Measurements from ENCODE around the gene NCK2. TPM values are rescaled to one million over a fixed set of nuclear protein-coding genes. Genes with fewer than 3 reads are reported as not detected.

The NCK2 gene
- total RNA-seq, 1 experiment from 2014 or later = 49.2 TPM

DNA sequence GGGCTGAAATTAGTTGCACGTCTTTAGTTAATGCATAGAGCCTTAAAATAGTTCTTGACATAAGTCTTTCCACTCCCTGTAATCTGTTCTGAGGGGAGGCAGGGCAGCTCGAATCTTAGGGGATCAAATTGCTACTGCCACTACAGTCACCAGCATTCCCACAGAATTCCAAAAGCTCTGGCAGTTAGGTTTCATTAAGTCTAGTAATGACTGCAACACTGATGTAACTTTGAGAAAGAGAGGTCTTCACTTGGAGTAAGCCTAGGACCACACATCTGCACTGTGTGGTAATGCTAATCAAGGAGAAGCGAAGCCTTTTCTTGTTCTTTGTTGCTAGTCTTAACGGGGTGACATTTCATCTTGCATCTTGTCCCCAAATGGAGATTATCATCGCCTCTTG, 19.3 kb upstream of the NCK2 start:
- no peak overlapping the region for H3K56ac ChIP-seq (ENCODE audit: insufficient read length, low read depth, low read length)
- no CpG with 5 or more reads among the region's 5 CpGs for WGBS (ENCODE audit: extremely low coverage, insufficient read length, low lambda C conversion rate)
- H3K9ac ChIP-seq (ENCODE audit: extremely low read depth, insufficient read length, low read length) = no peak overlapping the region
- H2AK5ac ChIP-seq (ENCODE audit: insufficient read length, low read length) = no peak overlapping the region
- Mint-ChIP-seq H3K4me3 (no peak overlapping the region), H3K36me3 (ENCODE audit: insufficient read depth in 1 of 3, low read depth in 3 of 3) (peaks cover 0 to 10% (median 4%) of the 10 kb centered on the region in 3 experiments; a peak in 3 of 7 replicates), H3K9me3 (peaks cover 11 to 13% of the 10 kb centered on the region in 2 experiments), H3K27me3 (ENCODE audit: low read depth) (peaks cover 2% of the 10 kb centered on the region; the same call in 1 of the 2 replicates), H3K4me1 (peaks cover 3 to 8% of the 10 kb centered on the region in 2 experiments), H3K27ac (no peak overlapping the region)
- no peak overlapping the region for H3K14ac ChIP-seq (ENCODE audit: insufficient read depth, low read length)
- no peak overlapping the region for H4K8ac ChIP-seq (replicated peaks; ENCODE audit: insufficient read length, low read depth, low read length)
- H3K27ac ChIP-seq (ENCODE audit: insufficient read length, low read depth, low read length) = no peak overlapping the region
- H3K27me3 ChIP-seq (ENCODE audit: insufficient read depth, low read length) = no peaks in the 10 kb centered on the region
- H2BK120ac ChIP-seq (ENCODE audit: low read depth, low read length, poor library complexity, severe bottlenecking) = no peak overlapping the region
- no peaks in the 10 kb centered on the region for H3K4me1 ChIP-seq (ENCODE audit: insufficient read depth, low read length)
- no peak overlapping the region for H3K4me2 ChIP-seq (ENCODE audit: insufficient read depth, insufficient read length, low read length)
- H3K79me1 ChIP-seq (ENCODE audit: insufficient read depth, low read depth, low read length, poor library complexity, severe bottlenecking) = no peaks in the 10 kb centered on the region
- no peak overlapping the region for H3K4ac ChIP-seq (ENCODE audit: low read depth, low read length)
- H2BK12ac ChIP-seq (ENCODE audit: insufficient read length, low read depth, low read length) = no peak overlapping the region
- no peaks in the 10 kb centered on the region for H3K79me2 ChIP-seq (ENCODE audit: insufficient read depth, low read length)
- H3K9me3 ChIP-seq (ENCODE audit: control insufficient read depth, low read depth, low read length) = no peaks in the 10 kb centered on the region
- no peak for DNase-seq
- no peak overlapping the region for H2BK20ac ChIP-seq (ENCODE audit: low read depth, low read length, poor library complexity, severe bottlenecking)
- no peak overlapping the region for H4K91ac ChIP-seq (ENCODE audit: insufficient read length, low read depth, low read length)
- H2BK15ac ChIP-seq (ENCODE audit: low read depth, low read length) = no peak overlapping the region
- no peak overlapping the region for H2BK5ac ChIP-seq (ENCODE audit: insufficient read length, low read length)
- H4K5ac ChIP-seq (ENCODE audit: insufficient read length, low read depth, low read length) = no peak overlapping the region
- H4K20me1 ChIP-seq (ENCODE audit: control insufficient read depth, insufficient read depth, insufficient read length) = no peaks in the 10 kb centered on the region
- H3T11ph ChIP-seq (ENCODE audit: low read length) = no peak overlapping the region
- H2AFZ ChIP-seq (ENCODE audit: low read length) = no peak overlapping the region
- H3K23ac ChIP-seq (ENCODE audit: insufficient read length, low read depth, low read length) = no peak overlapping the region
- TF ChIP-seq CTCF (conservative IDR thresholded peaks at IDR 0.05) = no peak
- no peak overlapping the region for H3K18ac ChIP-seq (ENCODE audit: insufficient read length, low read depth, low read length)
- no peaks in the 10 kb centered on the region for H3K23me2 ChIP-seq (ENCODE audit: insufficient read length, low read depth, low read length, poor library complexity, severe bottlenecking)
